Ascending aorta (tissue), 2 donors: ENCODE measurements around the gene GAS2L3. TPM values are rescaled to one million over a fixed set of nuclear protein-coding genes. Genes with fewer than 3 reads are reported as not detected.
"Not testable (repeated sequence)": the region's sequence is repeated elsewhere in the genome, so short reads cannot be mapped to it uniquely, and the experiment has no call there.

Experiments
- DNase-seq, 2 donors: peaks; one replicate each; pipeline ENCODE4 v3.0.0-alpha.2; 2019; ENCODE audit warnings: low spot score in 2 of 2
- H3K27ac ChIP-seq, 2 donors: fragments of 200-600 bp; sonication (generic); one replicate each; pipeline ENCODE4 v1.5.1; 2016 to 2017; ENCODE audit warnings: mild to moderate bottlenecking in 1 of 2
- H3K27me3 ChIP-seq: fragments of 200-600 bp; sonication (generic); one replicate; pipeline ENCODE4 v1.5.1; 2017
- H3K36me3 ChIP-seq, 2 donors: fragments of 200-600 bp; sonication (generic); one replicate each; pipeline ENCODE4 v1.5.1; 2016
- H3K4me1 ChIP-seq, 2 donors: fragments of 200-600 bp; sonication (generic); one replicate each; pipeline ENCODE4 v1.5.1; 2016 to 2017; ENCODE audit warnings: mild to moderate bottlenecking in 1 of 2
- H3K4me3 ChIP-seq, 2 donors: fragments of 200-600 bp; sonication (generic); one replicate each; pipeline ENCODE4 v1.5.1; 2016 to 2017; ENCODE audit warnings: mild to moderate bottlenecking in 1 of 2
- H3K9me3 ChIP-seq, 2 donors: fragments of 200-600 bp; sonication (generic); one replicate each; pipeline ENCODE4 v1.5.1; 2016
- CTCF ChIP-seq, 3 experiments: fragments of 200-600 bp in 2 of 3; fragments of 450-650 bp in 1 of 3; sonication (generic) in 2 of 3; IDR thresholded peaks; one replicate each; pipeline ENCODE4 v1.5.1; 2016 to 2019; ENCODE audit warnings: antibody characterized with exemption in 3 of 3, mild to moderate bottlenecking in 1 of 3, moderate library complexity in 1 of 3
- intact Hi-C: fragments of 100-400 bp; cut with DNase I; formaldehyde crosslinking; loops from one replicate; pipeline ENCODE4 v1.15.1; 2023
- total RNA-seq: library from RNA; depleted of rRNA; stranded (reverse); fragments of >200 nt; gene quantifications from one replicate; pipeline ENCODE4 v1.1.0, GENCODE V29; 2016

GAS2L3 gene
- total RNA-seq, 1 donor from 2014 or later = not detected

GRCh38 chr12:100593490-100593889 lies 20.0 kb downstream of the GAS2L3 start:
- H3K4me3 ChIP-seq = no peak overlapping the region
- DNase-seq = no peak
- no peaks in the 10 kb centered on the region for H3K36me3 ChIP-seq
- TF ChIP-seq CTCF (IDR thresholded peaks at IDR 0.05) = no peak
- H3K4me1 ChIP-seq = no peaks in the 10 kb centered on the region
- no peak overlapping the region for H3K27ac ChIP-seq
- peaks cover 0 to 6% of the 10 kb centered on the region in 2 donors for H3K9me3 ChIP-seq
- no peaks in the 10 kb centered on the region for H3K27me3 ChIP-seq
- intact Hi-C loops = no loop called here

- Histone ChIP-seq H3K36me3 (no peaks in the 10 kb centered on the region), H3K9me3 (no peaks in the 10 kb centered on the region), H3K4me1 (no peaks in the 10 kb centered on the region), H3K27me3 (no peaks in the 10 kb centered on the region), H3K4me3 (no peak overlapping the region), H3K27ac (no peak overlapping the region)
- no peak for DNase-seq
- no peak for TF ChIP-seq CTCF (IDR thresholded peaks at IDR 0.05)
- intact Hi-C loops = no loop called here
Measured at GRCh38 chr12:100601626-100602025, 28.1 kb downstream of the GAS2L3 start.

GRCh38 chr12:100602997-100603396 lies 29.5 kb downstream of the GAS2L3 start:
- H3K36me3 ChIP-seq, H3K27ac ChIP-seq, DNase-seq, H3K27me3 ChIP-seq, H3K9me3 ChIP-seq, intact Hi-C loops, H3K4me3 ChIP-seq, H3K4me1 ChIP-seq: not testable (repeated sequence)

GRCh38 chr12:100608776-100609175 lies 35.3 kb downstream of the GAS2L3 start:
- intact Hi-C loops = no loop called here
- H3K36me3 ChIP-seq = no peaks in the 10 kb centered on the region

GRCh38 chr12:100610666-100611430 lies 37.4 kb downstream of the GAS2L3 start:
- Histone ChIP-seq H3K4me1 (no peaks in the 10 kb centered on the region), H3K27ac (no peak overlapping the region), H3K9me3 (no peaks in the 10 kb centered on the region), H3K4me3 (no peak overlapping the region), H3K27me3 (no peaks in the 10 kb centered on the region), H3K36me3 (no peaks in the 10 kb centered on the region)
- DNase-seq = no peak
- intact Hi-C loops = no loop called here
- no peak for TF ChIP-seq CTCF (IDR thresholded peaks at IDR 0.05)

More at GRCh38 chr12:100608776-100609175, 35.3 kb downstream of the GAS2L3 start:
- Histone ChIP-seq H3K27ac (no peak overlapping the region), H3K9me3 (no peaks in the 10 kb centered on the region), H3K4me3 (no peak overlapping the region), H3K27me3 (no peaks in the 10 kb centered on the region), H3K4me1 (no peaks in the 10 kb centered on the region)
- TF ChIP-seq CTCF (IDR thresholded peaks at IDR 0.05) = no peak
- peak; percentile 16 to 62 for DNase-seq

GRCh38 chr12:100612606-100613005 lies 39.1 kb downstream of the GAS2L3 start:
- H3K9me3 ChIP-seq = no peaks in the 10 kb centered on the region
- DNase-seq = no peak
- H3K36me3 ChIP-seq = no peaks in the 10 kb centered on the region
- no peak overlapping the region for H3K27ac ChIP-seq
- no peak overlapping the region for H3K4me3 ChIP-seq
- intact Hi-C loops = no loop called here
- no peak for TF ChIP-seq CTCF (IDR thresholded peaks at IDR 0.05)
- H3K27me3 ChIP-seq = no peaks in the 10 kb centered on the region
- no peaks in the 10 kb centered on the region for H3K4me1 ChIP-seq
